Trophoblast cell (in vitro differentiated cells and primary cell): ENCODE data around the gene LCA5L.
"Not testable (repeated sequence)": the region's sequence is repeated elsewhere in the genome, so short reads cannot be mapped to it uniquely, and the experiment has no call there.

Experiments used
- DNase-seq, 2 donors: peaks; one replicate each; pipeline ENCODE4 v3.0.0-alpha.2; 2016
- H2AFZ ChIP-seq: 2 replicates; pipeline ENCODE4 v1.6.1; 2013; ENCODE audit warnings: low read length, moderate library complexity, mild to moderate bottlenecking; ENCODE audit not compliant: insufficient read depth, poor library complexity
- H2AK5ac ChIP-seq: 2 replicates; pipeline ENCODE4 v1.6.1; 2013; ENCODE audit warnings: mild to moderate bottlenecking, low read length
- H2BK120ac ChIP-seq: 2 replicates; pipeline ENCODE4 v1.6.1; 2013; ENCODE audit warnings: low read length, mild to moderate bottlenecking, moderate library complexity; ENCODE audit not compliant: insufficient read depth, poor library complexity
- H2BK12ac ChIP-seq: 2 replicates; pipeline ENCODE4 v1.6.1; 2013; ENCODE audit warnings: mild to moderate bottlenecking, low read length, moderate library complexity
- H2BK5ac ChIP-seq: 2 replicates; pipeline ENCODE4 v1.6.1; 2013; ENCODE audit warnings: low read length, low read depth, moderate library complexity, mild to moderate bottlenecking; ENCODE audit not compliant: poor library complexity
- H3K14ac ChIP-seq: 2 replicates; pipeline ENCODE4 v1.6.1; 2013; ENCODE audit warnings: mild to moderate bottlenecking, low read length
- H3K18ac ChIP-seq: 2 replicates; pipeline ENCODE4 v1.6.1; 2013; ENCODE audit warnings: mild to moderate bottlenecking, low read length
- H3K23ac ChIP-seq: 2 replicates; pipeline ENCODE4 v1.6.1; 2013; ENCODE audit warnings: low read length
- H3K27ac ChIP-seq: 2 replicates; pipeline ENCODE4 v1.5.1; 2013; ENCODE audit warnings: low read depth, mild to moderate bottlenecking, inconsistent platforms, low read length, moderate library complexity
- H3K27me3 ChIP-seq: 2 replicates; pipeline ENCODE4 v1.6.1; 2013; ENCODE audit warnings: inconsistent platforms, mild to moderate bottlenecking, low read length, moderate library complexity; ENCODE audit not compliant: insufficient read depth
- H3K36me3 ChIP-seq, 2 experiments: 1 replicate in 1 of 2; 2 replicates in 1 of 2; pipeline ENCODE4 v1.6.1; 2013; ENCODE audit warnings: low read length in 2 of 2, mild to moderate bottlenecking in 2 of 2, moderate library complexity in 1 of 2; ENCODE audit not compliant: insufficient read depth in 2 of 2, control insufficient read depth in 1 of 2
- H3K4ac ChIP-seq: 2 replicates; pipeline ENCODE4 v1.6.1; 2013; ENCODE audit warnings: low read depth, mild to moderate bottlenecking, low read length, moderate library complexity
- H3K4me1 ChIP-seq, 2 experiments: 1 replicate in 1 of 2; 2 replicates in 1 of 2; pipeline ENCODE4 v1.6.1; 2013; ENCODE audit warnings: low read length in 2 of 2, mild to moderate bottlenecking in 2 of 2, moderate library complexity in 1 of 2; ENCODE audit not compliant: insufficient read depth in 2 of 2, control insufficient read depth in 1 of 2
- H3K4me2 ChIP-seq: 2 replicates; pipeline ENCODE4 v1.6.1; 2013; ENCODE audit warnings: inconsistent platforms, mild to moderate bottlenecking, low read length, moderate library complexity
- H3K4me3 ChIP-seq: 2 replicates; pipeline ENCODE4 v1.5.1; 2013; ENCODE audit warnings: mild to moderate bottlenecking, low read depth, low read length, inconsistent platforms
- H3K79me1 ChIP-seq: one replicate; pipeline ENCODE4 v1.6.1; 2013; ENCODE audit warnings: low read length
- H3K79me2 ChIP-seq: 2 replicates; pipeline ENCODE4 v1.6.1; 2013; ENCODE audit warnings: low read length, mild to moderate bottlenecking; ENCODE audit not compliant: control insufficient read depth, insufficient read depth, poor library complexity
- H3K9ac ChIP-seq: 2 replicates; pipeline ENCODE4 v1.6.1; 2013; ENCODE audit warnings: mild to moderate bottlenecking, low read length
- H3K9me3 ChIP-seq: 2 replicates; pipeline ENCODE4 v1.6.1; 2013; ENCODE audit warnings: low read depth, mild to moderate bottlenecking, control low read depth, inconsistent platforms, low read length; ENCODE audit not compliant: insufficient read depth
- H4K12ac ChIP-seq: 2 replicates; pipeline ENCODE4 v1.6.1; 2013; ENCODE audit warnings: low read depth, mild to moderate bottlenecking, low read length, moderate library complexity
- H4K8ac ChIP-seq: 2 replicates; pipeline ENCODE4 v1.6.1; 2013; ENCODE audit warnings: low read depth, mild to moderate bottlenecking, low read length, moderate library complexity
- H4K91ac ChIP-seq: one replicate; pipeline ENCODE4 v1.6.1; 2013; ENCODE audit warnings: low read depth, mild to moderate bottlenecking, low read length, moderate library complexity
- whole genome bisulfite sequencing: extraction: QIAGEN DNeasy Blood & Tissue Kit; methylation state at CpG from one replicate; pipeline ENCODE4 v1.1.7; 2013; ENCODE audit warnings: missing lambda C conversion rate; ENCODE audit not compliant: insufficient read length, insufficient coverage; ENCODE audit errors: extremely low coverage; 5-methylcytosine and 5-hydroxymethylcytosine counted together

The LCA5L gene

DNA sequence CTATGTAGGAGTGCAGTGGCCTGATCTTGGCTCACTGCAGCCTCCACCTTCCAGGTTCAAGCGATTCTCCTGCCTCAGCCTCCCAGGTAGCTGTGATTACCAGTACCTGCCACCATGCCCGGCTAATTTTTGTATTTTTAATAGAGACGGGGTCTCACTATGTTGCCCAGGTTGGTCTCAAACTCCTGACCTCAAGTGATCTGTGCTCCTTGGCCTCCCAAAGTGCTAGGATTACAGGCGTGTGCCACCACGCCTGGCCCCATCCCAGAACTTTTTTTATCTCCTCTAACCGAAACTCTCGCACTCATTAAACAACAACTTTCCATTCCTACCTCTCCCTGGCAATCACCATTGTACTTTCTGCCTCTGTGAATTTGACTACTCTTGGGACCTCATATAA lies 63.5 kb downstream of the LCA5L start:
- not testable (repeated sequence) for H2BK12ac ChIP-seq, H3K27me3 ChIP-seq, H2BK120ac ChIP-seq, H3K36me3 ChIP-seq, H4K8ac ChIP-seq, H3K9ac ChIP-seq, H3K27ac ChIP-seq, H2AK5ac ChIP-seq, H3K18ac ChIP-seq, H4K91ac ChIP-seq, H3K4me1 ChIP-seq, H3K4me3 ChIP-seq, H2BK5ac ChIP-seq, H3K9me3 ChIP-seq, H3K4me2 ChIP-seq, H4K12ac ChIP-seq, H3K23ac ChIP-seq, H3K79me1 ChIP-seq, H3K4ac ChIP-seq, H3K79me2 ChIP-seq, DNase-seq, H3K14ac ChIP-seq, H2AFZ ChIP-seq
- WGBS: no CpG with 5 or more reads among the region's 7 CpGs

DNA sequence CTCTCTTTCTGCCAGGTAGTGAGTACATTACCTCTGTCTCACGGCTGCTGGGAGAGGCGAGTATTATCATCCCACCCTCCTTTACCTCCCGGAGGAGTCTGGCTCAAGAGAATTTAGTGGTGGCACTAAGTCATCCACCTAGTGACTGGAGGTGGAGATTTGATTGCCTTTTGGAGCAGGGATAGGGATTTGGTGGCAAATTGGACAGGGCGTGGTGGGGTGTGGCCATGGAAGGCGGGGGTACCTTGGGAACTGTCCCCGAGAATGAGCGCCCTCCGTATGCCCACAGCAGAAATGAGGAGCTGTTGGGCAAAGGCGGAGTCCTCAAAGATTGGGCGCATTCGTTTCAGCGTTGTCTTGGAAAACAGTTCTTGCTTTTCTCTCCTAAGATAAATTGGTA lies 64.6 kb downstream of the LCA5L start:
- H3K27me3 ChIP-seq: no peaks in the 10 kb centered on the region
- no CpG with 5 or more reads among the region's 12 CpGs for WGBS
- H3K14ac ChIP-seq: no peak overlapping the region
- peaks cover 1% of the 10 kb centered on the region for H3K79me2 ChIP-seq
- no peak overlapping the region for H2AK5ac ChIP-seq
- H3K4me3 ChIP-seq: no peak overlapping the region
- H3K4me2 ChIP-seq: peak overlapping the region; percentile 89
- no peak overlapping the region for H3K23ac ChIP-seq
- no peak overlapping the region for H4K12ac ChIP-seq
- H2BK120ac ChIP-seq: no peak overlapping the region
- H4K91ac ChIP-seq: no peak overlapping the region
- no peak overlapping the region for H3K4ac ChIP-seq
- no peaks in the 10 kb centered on the region for H3K79me1 ChIP-seq
- no peaks in the 10 kb centered on the region for H3K36me3 ChIP-seq
- no peak overlapping the region for H3K27ac ChIP-seq
- peak overlapping the region; percentile 94 for H2AFZ ChIP-seq
- H3K4me1 ChIP-seq: peaks cover 3 to 4% of the 10 kb centered on the region in 2 experiments
- H2BK12ac ChIP-seq: no peak overlapping the region
- DNase-seq: no peak
- H3K18ac ChIP-seq: no peak overlapping the region
- no peak overlapping the region for H4K8ac ChIP-seq
- H3K9me3 ChIP-seq: no peaks in the 10 kb centered on the region
- H3K9ac ChIP-seq: no peak overlapping the region
- H2BK5ac ChIP-seq: no peak overlapping the region

DNA sequence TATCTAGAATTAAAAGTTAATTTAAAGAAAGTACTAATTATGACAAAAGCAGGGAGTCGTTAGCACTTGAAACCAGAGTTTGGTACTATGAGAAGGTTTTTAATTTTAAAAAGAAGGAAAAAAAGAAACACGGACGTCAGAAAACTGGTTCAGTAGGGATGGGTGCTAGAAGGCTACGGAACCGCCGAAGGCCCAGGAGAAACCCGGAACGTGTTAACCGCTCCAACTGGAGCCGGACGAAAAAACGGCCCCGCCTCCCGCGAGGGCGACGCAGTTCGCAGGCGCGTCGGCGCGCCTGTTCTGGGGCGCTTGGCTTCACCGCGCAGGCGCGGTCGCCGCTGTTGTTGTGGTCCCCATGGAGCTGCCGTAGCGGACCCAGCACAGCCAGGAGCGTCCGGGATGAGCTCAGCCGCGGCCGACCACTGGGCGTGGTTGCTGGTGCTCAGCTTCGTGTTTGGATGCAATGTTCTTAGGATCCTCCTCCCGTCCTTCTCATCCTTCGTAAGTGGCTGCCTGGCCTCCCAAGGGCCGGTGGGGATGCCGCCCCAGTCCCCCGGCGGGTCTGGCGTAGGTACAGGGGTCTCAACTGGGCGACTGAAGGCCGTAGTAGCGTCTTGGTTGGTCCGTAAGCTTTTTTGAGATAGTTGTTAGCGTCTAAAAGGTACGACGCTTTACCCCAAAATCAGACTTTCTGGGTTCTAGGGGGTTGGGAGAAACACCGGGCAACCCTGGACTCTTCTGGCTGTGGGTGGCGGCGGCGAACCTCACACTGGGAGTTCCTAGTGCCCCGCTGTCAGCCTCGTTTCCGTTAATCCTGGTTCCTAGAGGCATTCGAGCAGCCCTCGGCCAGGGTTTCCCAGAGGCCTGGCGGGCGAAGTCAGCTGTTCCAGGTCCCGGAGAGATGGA lies 65.3 kb downstream of the LCA5L start:
- Histone ChIP-seq H2BK5ac (no peak overlapping the region), H2BK120ac (no peak overlapping the region), H3K4me2 (peak overlapping the region; percentile 89), H2AFZ (peak overlapping the region; percentile 94), H3K79me2 (peaks cover 1% of the 10 kb centered on the region), H2AK5ac (no peak overlapping the region), H3K14ac (peak overlapping the region; percentile 59), H3K4me3 (peak overlapping the region; percentile 85), H3K27me3 (no peaks in the 10 kb centered on the region), H3K27ac (no peak overlapping the region), H4K12ac (peak overlapping the region; percentile 39), H4K8ac (peak overlapping the region; percentile 94), H3K9me3 (no peaks in the 10 kb centered on the region), H3K4me1 (peaks cover 3 to 4% of the 10 kb centered on the region in 2 experiments), H4K91ac (peak overlapping the region; percentile 71), H3K4ac (peak overlapping the region; percentile 51), H3K79me1 (no peaks in the 10 kb centered on the region), H3K18ac (peak overlapping the region; percentile 25), H3K9ac (peak overlapping the region; percentile 64), H2BK12ac (no peak overlapping the region), H3K23ac (no peak overlapping the region), H3K36me3 (no peaks in the 10 kb centered on the region)
- WGBS: no CpG with 5 or more reads among the region's 65 CpGs
- peak; percentile 97 to 99 for DNase-seq

DNA sequence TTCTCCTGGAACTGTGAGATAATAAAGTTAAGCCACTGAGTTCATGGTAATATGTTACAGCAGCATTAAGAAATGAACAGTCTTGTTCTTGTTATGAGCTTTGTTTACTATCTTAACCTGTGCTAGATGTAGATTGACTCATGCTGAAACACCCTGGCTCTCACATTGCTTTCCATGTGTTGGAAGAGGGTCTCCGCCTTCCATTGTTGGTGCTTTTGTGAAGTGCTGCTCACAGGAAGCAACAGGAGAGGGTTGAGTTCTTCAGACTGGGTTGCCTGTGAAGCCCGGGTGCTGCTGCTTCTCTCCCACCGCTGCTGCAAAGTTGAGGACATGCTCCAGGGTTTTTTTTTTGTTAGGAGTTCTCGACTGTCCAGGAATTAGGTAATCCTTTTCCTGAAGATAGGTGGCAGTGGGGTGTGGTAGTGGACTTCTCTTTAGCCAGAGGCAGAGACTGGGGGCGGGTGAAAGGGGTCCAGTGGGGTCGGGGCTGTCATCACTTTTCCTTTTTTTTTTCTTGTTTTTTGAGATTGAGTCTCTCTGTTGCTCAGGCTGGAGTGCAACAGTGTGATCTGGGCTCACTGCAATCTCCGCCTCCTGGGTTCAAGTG lies 68.0 kb downstream of the LCA5L start:
- no CpG with 5 or more reads among the region's 7 CpGs for WGBS
- Histone ChIP-seq H2BK5ac (no peak overlapping the region), H3K9ac (no peak overlapping the region), H4K12ac (no peak overlapping the region), H3K18ac (no peak overlapping the region), H2AFZ (peak overlapping the region; percentile 64), H3K27ac (no peak overlapping the region), H3K9me3 (no peaks in the 10 kb centered on the region), H4K8ac (no peak overlapping the region), H2AK5ac (no peak overlapping the region), H3K14ac (no peak overlapping the region), H2BK12ac (no peak overlapping the region), H3K23ac (no peak overlapping the region), H3K36me3 (no peaks in the 10 kb centered on the region), H3K4me1 (peaks cover 3 to 4% of the 10 kb centered on the region in 2 experiments), H3K4ac (no peak overlapping the region), H3K4me2 (no peak overlapping the region), H3K79me2 (peaks cover 1% of the 10 kb centered on the region), H2BK120ac (no peak overlapping the region), H4K91ac (no peak overlapping the region), H3K79me1 (no peaks in the 10 kb centered on the region), H3K4me3 (no peak overlapping the region), H3K27me3 (no peaks in the 10 kb centered on the region)
- no peak for DNase-seq
